Measurements from ENCODE around the gene ARPC1A. TPM values are rescaled to one million over a fixed set of nuclear protein-coding genes. Genes with fewer than 3 reads are reported as not detected.
"Not testable (repeated sequence)": the region's sequence is repeated elsewhere in the genome, so short reads cannot be mapped to it uniquely, and the experiment has no call there.

ARPC1A gene
- total and polyA plus RNA-seq, 2 of the 8 experiments (the other 6 are each of a cell fraction or from before 2014, with no cell fraction given), result 123 to 155 TPM

- not testable (repeated sequence) for H2AK5ac ChIP-seq (ENCODE audit: low read depth, low read length); H2BK20ac ChIP-seq (ENCODE audit: low read length); H3K4me3 ChIP-seq (ENCODE audit: extremely low read depth in 1 of 4, insufficient read depth in 2 of 4, low read depth in 3 of 4, low read length in 4 of 4); H4K5ac ChIP-seq (ENCODE audit: insufficient read length, low read depth, low read length); H3K79me1 ChIP-seq (ENCODE audit: low read depth, low read length); H3K79me2 ChIP-seq (ENCODE audit: control insufficient read depth in 1 of 2, insufficient read depth in 2 of 2, low read length in 2 of 2); H3K4me2 ChIP-seq (ENCODE audit: insufficient read depth in 1 of 2, low read depth in 2 of 2, low read length in 2 of 2); H3K4ac ChIP-seq (replicated peaks; ENCODE audit: insufficient read length, low read depth, low read length); H2BK12ac ChIP-seq (ENCODE audit: low read depth, low read length); H3K27ac ChIP-seq (ENCODE audit: low read depth, low read length); H3K9ac ChIP-seq (replicated peaks in 1 of 4; ENCODE audit: extremely low read depth in 1 of 4, low read depth in 3 of 4, low read length in 3 of 4); H3K23ac ChIP-seq (ENCODE audit: insufficient read length); H3K56ac ChIP-seq (replicated peaks; ENCODE audit: insufficient read length, low read depth, low read length); H2BK15ac ChIP-seq (ENCODE audit: low read length); H2BK120ac ChIP-seq (replicated peaks; ENCODE audit: low read depth, low read length); H2BK5ac ChIP-seq (ENCODE audit: low read depth, low read length); H3K14ac ChIP-seq (ENCODE audit: insufficient read length); H4K8ac ChIP-seq (ENCODE audit: extremely low read depth, insufficient read depth, low read length); FAIRE-seq; H3K23me2 ChIP-seq (ENCODE audit: low read depth, low read length); H3K27me3 ChIP-seq (replicated peaks in 1 of 4; ENCODE audit: control insufficient read depth in 3 of 4, extremely low read depth in 1 of 4, insufficient read depth in 3 of 4, low read length in 3 of 4); H3K18ac ChIP-seq (ENCODE audit: extremely low read depth, low read length); H4K91ac ChIP-seq (replicated peaks; ENCODE audit: insufficient read length, low read length); H3K9me3 ChIP-seq (ENCODE audit: insufficient read depth in 2 of 2, low read depth in 1 of 2, low read length in 1 of 2); H3K4me1 ChIP-seq (replicated peaks in 1 of 4; ENCODE audit: control insufficient read depth in 3 of 4, insufficient read depth in 4 of 4, low read length in 3 of 4); H2AFZ ChIP-seq (ENCODE audit: low read length)
- 75% methylated on average over 17 of the region's 17 CpGs; no CpG with 5 or more reads in 1 of the 2 experiments for WGBS, 2 experiments (ENCODE audit: extremely low coverage in 1 of 2, insufficient coverage in 1 of 2, insufficient read length in 1 of 2, insufficient replicate concordance in 2 of 2, low coverage in 1 of 2, low lambda C conversion rate in 2 of 2, missing lambda C conversion rate in 1 of 2)
- peak in 1 of 2 experiments; percentile 84 for DNase-seq (ENCODE audit: low read depth in 1 of 2, low spot score in 2 of 2)
- H4K20me1 ChIP-seq (replicated peaks in 1 of 2; ENCODE audit: control insufficient read depth in 1 of 2, insufficient read depth in 2 of 2, low read length in 2 of 2), result peaks cover 0 to 14% of the 10 kb centered on the region in 2 experiments
- ChIA-PET CTCF (ENCODE audit: partially characterized antibody) (interaction anchor here (0.6 to 2.4 kb wide), 12 partner anchors 8 to 521 kb away, joined by 3 to 13 read pairs (median 5); no protein-coding TSS in a partner anchor), POLR2A (ENCODE audit: partially characterized antibody) (interaction anchor here (0.7 to 2.8 kb wide), 11 partner anchors 9 to 163 kb away, joined by 3 to 12 read pairs (median 7); no protein-coding TSS in a partner anchor)
- peaks cover 25 to 82% (median 57%) of the 10 kb centered on the region in 4 experiments for H3K36me3 ChIP-seq (ENCODE audit: control insufficient read depth in 2 of 4, insufficient read depth in 4 of 4, low read length in 3 of 4)
- TF ChIP-seq CTCF (IDR thresholded peaks at IDR 0.05; ENCODE audit: control extremely low read depth in 1 of 3, insufficient read depth in 1 of 3, low read depth in 1 of 3, low read length in 3 of 3) (peak; percentile 49 to 65 (median 58)), RAD21 (IDR thresholded peaks at IDR 0.05 in 1 of 2, conservative IDR thresholded peaks at IDR 0.05 in 1 of 2; ENCODE audit: low read depth in 2 of 2, low read length in 2 of 2) (peak; percentile 55 to 58), POLR2A (IDR thresholded peaks at IDR 0.05; ENCODE audit: control extremely low read depth in 1 of 2, low read depth in 2 of 2, low read length in 2 of 2) (0 out of 3 replicates have a peak, but pooled peaks of 1 of the 2 experiments have one; percentile 36)
Observed at GRCh38 chr7:99415513-99416127, 89.9 kb downstream of the ARPC1A start.
